HEK293 (cell line): ENCODE data around the gene CDC37.
A peak's percentile ranks its signal among the peaks of the same experiment; 100 is the strongest.

ENCODE experiments used
- CTCF ChIA-PET: fragments of 350-600 bp; formaldehyde crosslinking; extraction: SDS; loops from one replicate; lab custom pipeline; 2021; ENCODE audit warnings: antibody characterized with exemption; lab: Yijun Ruan, JAX
- POLR2A ChIA-PET: fragments of 300-600 bp; formaldehyde crosslinking; extraction: SDS; loops from one replicate; lab custom pipeline; 2020; ENCODE audit warnings: antibody characterized with exemption, inconsistent platforms; lab: Yijun Ruan, JAX
- H3K27ac ChIP-seq: fragments of 200-500 bp; sonication (Bioruptor generic); 2 replicates; pipeline ENCODE4 v1.5.1; 2014; ENCODE audit warnings: low read depth, low read length, control low read depth, inconsistent platforms; ENCODE audit errors: extremely low read depth
- H3K36me3 ChIP-seq, 2 experiments: fragments of 200-500 bp in 1 of 2; sonication (Bioruptor generic) in 1 of 2; 1 replicate in 1 of 2; 2 replicates in 1 of 2; pipeline ENCODE4 v1.5.1; 2014 to 2017; ENCODE audit warnings: inconsistent platforms in 2 of 2, low read length in 2 of 2; ENCODE audit not compliant: control insufficient read depth in 2 of 2, insufficient read depth in 1 of 2
- H3K4me1 ChIP-seq: fragments of 200-500 bp; sonication (Bioruptor generic); 2 replicates; pipeline ENCODE4 v1.5.1; 2014; ENCODE audit warnings: mild to moderate bottlenecking, low read length, inconsistent platforms; ENCODE audit not compliant: control insufficient read depth, insufficient read depth
- H3K4me3 ChIP-seq: 2 replicates; pipeline ENCODE4 v1.5.1; 2011; ENCODE audit warnings: low read depth, mild to moderate bottlenecking, control low read depth, low read length, moderate library complexity
- H3K9me3 ChIP-seq: fragments of 200-500 bp; sonication (Bioruptor generic); 2 replicates; pipeline ENCODE4 v1.5.1; 2014; ENCODE audit warnings: low read depth, low read length, inconsistent platforms; ENCODE audit not compliant: control insufficient read depth, insufficient read depth
- ATF2 ChIP-seq: fragments of 450-650 bp; formaldehyde crosslinking; IDR thresholded peaks from 2 replicates; pipeline ENCODE4 v1.5.1; 2016; ENCODE audit warnings: missing biosample characterization, missing genetic modification characterization, low read depth
- FEZF1 ChIP-seq: fragments of 450-650 bp; formaldehyde crosslinking; IDR thresholded peaks from 2 replicates; pipeline ENCODE4 v1.5.1; 2016; ENCODE audit warnings: missing biosample characterization, missing genetic modification characterization
- KLF1 ChIP-seq: fragments of 450-650 bp; formaldehyde crosslinking; IDR thresholded peaks from 2 replicates; pipeline ENCODE4 v1.5.1; 2016; ENCODE audit warnings: missing biosample characterization, missing genetic modification characterization
- KLF7 ChIP-seq: fragments of 450-650 bp; formaldehyde crosslinking; IDR thresholded peaks from 2 replicates; pipeline ENCODE4 v1.5.1; 2016; ENCODE audit warnings: missing biosample characterization, missing genetic modification characterization, borderline replicate concordance
- KLF8 ChIP-seq: fragments of 450-650 bp; formaldehyde crosslinking; IDR thresholded peaks from 2 replicates; pipeline ENCODE4 v1.5.1; 2016; ENCODE audit warnings: missing biosample characterization, missing genetic modification characterization
- SCRT1 ChIP-seq: fragments of 450-650 bp; formaldehyde crosslinking; IDR thresholded peaks from 2 replicates; pipeline ENCODE4 v1.5.1; 2016; ENCODE audit warnings: missing biosample characterization, missing genetic modification characterization, borderline replicate concordance
- SETDB1 ChIP-seq: IDR thresholded peaks from one replicate; pipeline ENCODE4 v1.6.1; 2017; ENCODE audit warnings: mild to moderate bottlenecking, low read length, moderate library complexity, mixed read lengths; ENCODE audit not compliant: insufficient read length
- SP2 ChIP-seq: fragments of 450-650 bp; formaldehyde crosslinking; IDR thresholded peaks from 2 replicates; pipeline ENCODE4 v1.5.1; 2016; ENCODE audit warnings: missing biosample characterization, missing genetic modification characterization
- YY1 ChIP-seq: fragments of 450-650 bp; formaldehyde crosslinking; IDR thresholded peaks from 2 replicates; pipeline ENCODE4 v1.5.1; 2018; ENCODE audit warnings: missing biosample characterization, missing genetic modification characterization
- ZBTB10 ChIP-seq: fragments of 450-650 bp; formaldehyde crosslinking; IDR thresholded peaks from 2 replicates; pipeline ENCODE4 v1.5.1; 2016; ENCODE audit warnings: missing biosample characterization, missing genetic modification characterization
- ZBTB11 ChIP-seq: fragments of 450-650 bp; formaldehyde crosslinking; conservative IDR thresholded peaks from 2 replicates; pipeline ENCODE4 v1.5.1; 2016; ENCODE audit warnings: low read depth, missing biosample characterization, missing genetic modification characterization
- ZBTB20 ChIP-seq: fragments of 450-650 bp; formaldehyde crosslinking; IDR thresholded peaks from 2 replicates; pipeline ENCODE4 v1.5.1; 2016; ENCODE audit warnings: missing biosample characterization, missing genetic modification characterization
- ZBTB21 ChIP-seq: fragments of 450-650 bp; formaldehyde crosslinking; IDR thresholded peaks from 2 replicates; pipeline ENCODE4 v1.5.1; 2017; ENCODE audit warnings: missing biosample characterization, missing genetic modification characterization
- ZBTB8A ChIP-seq: fragments of 450-650 bp; formaldehyde crosslinking; IDR thresholded peaks from 2 replicates; pipeline ENCODE4 v1.5.1; 2016; ENCODE audit warnings: missing biosample characterization, missing genetic modification characterization
- ZFP3 ChIP-seq: fragments of 450-650 bp; formaldehyde crosslinking; IDR thresholded peaks from 2 replicates; pipeline ENCODE4 v1.5.1; 2016; ENCODE audit warnings: low read depth, missing biosample characterization, missing genetic modification characterization
- ZFP69B ChIP-seq: fragments of 450-650 bp; formaldehyde crosslinking; IDR thresholded peaks from 2 replicates; pipeline ENCODE4 v1.5.1; 2016; ENCODE audit warnings: missing biosample characterization, missing genetic modification characterization
- ZIC2 ChIP-seq: fragments of 450-650 bp; formaldehyde crosslinking; IDR thresholded peaks from 2 replicates; pipeline ENCODE4 v1.5.1; 2016; ENCODE audit warnings: missing biosample characterization, missing genetic modification characterization
- ZNF335 ChIP-seq: fragments of 450-650 bp; formaldehyde crosslinking; conservative IDR thresholded peaks from 2 replicates; pipeline ENCODE4 v1.5.1; 2016; ENCODE audit warnings: missing biosample characterization, missing genetic modification characterization
- ZNF354C ChIP-seq: fragments of 450-650 bp; formaldehyde crosslinking; IDR thresholded peaks from 2 replicates; pipeline ENCODE4 v1.5.1; 2016; ENCODE audit warnings: missing biosample characterization, missing genetic modification characterization, low read depth, borderline replicate concordance
- ZNF391 ChIP-seq: fragments of 450-650 bp; formaldehyde crosslinking; IDR thresholded peaks from 2 replicates; pipeline ENCODE4 v1.5.1; 2016; ENCODE audit warnings: low read depth, missing biosample characterization, missing genetic modification characterization, borderline replicate concordance
- ZNF394 ChIP-seq: fragments of 450-650 bp; formaldehyde crosslinking; IDR thresholded peaks from 2 replicates; pipeline ENCODE4 v1.5.1; 2016; ENCODE audit warnings: missing biosample characterization, missing genetic modification characterization, mild to moderate bottlenecking, moderate library complexity, borderline replicate concordance
- ZNF433 ChIP-seq: fragments of 450-650 bp; formaldehyde crosslinking; IDR thresholded peaks from 2 replicates; pipeline ENCODE4 v1.5.1; 2016; ENCODE audit warnings: missing biosample characterization, missing genetic modification characterization, low read depth
- ZNF549 ChIP-seq: fragments of 450-650 bp; IDR thresholded peaks from 2 replicates; pipeline ENCODE4 v1.5.1; 2018; ENCODE audit warnings: missing biosample characterization, missing genetic modification characterization, mild to moderate bottlenecking, inconsistent platforms, moderate library complexity
- ZNF558 ChIP-seq: fragments of 450-650 bp; formaldehyde crosslinking; IDR thresholded peaks from 2 replicates; pipeline ENCODE4 v1.5.1; 2016; ENCODE audit warnings: missing biosample characterization, missing genetic modification characterization
- ZNF610 ChIP-seq: fragments of 450-650 bp; formaldehyde crosslinking; IDR thresholded peaks from 2 replicates; pipeline ENCODE4 v1.5.1; 2016; ENCODE audit warnings: missing biosample characterization, missing genetic modification characterization, borderline replicate concordance
- ZNF623 ChIP-seq: fragments of 450-650 bp; formaldehyde crosslinking; IDR thresholded peaks from 2 replicates; pipeline ENCODE4 v1.5.1; 2016; ENCODE audit warnings: missing biosample characterization, missing genetic modification characterization
- ZNF629 ChIP-seq: fragments of 450-650 bp; formaldehyde crosslinking; IDR thresholded peaks from 2 replicates; pipeline ENCODE4 v1.5.1; 2017; ENCODE audit warnings: missing biosample characterization, missing genetic modification characterization
- ZSCAN30 ChIP-seq: fragments of 450-650 bp; IDR thresholded peaks from 2 replicates; pipeline ENCODE4 v1.5.1; 2018; ENCODE audit warnings: missing biosample characterization, mild to moderate bottlenecking, missing genetic modification characterization, moderate library complexity

Gene CDC37

GRCh38 chr19:10403137-10404021 lies at the start of gene CDC37:
CDC37 (minus strand) TSS chr19:10403542; CDS start chr19:10403479, 63 bp downstream.
- peak within 1 kb of the TSS; percentile 73 for H3K27ac ChIP-seq
- CTCF ChIA-PET: interaction anchor here (0.7 to 10.5 kb wide), 20 partner anchors 9 to 330 kb away, joined by 3 to 193 read pairs (median 4); partner anchors contain the start of genes PDE4A, RAVER1 and TYK2
- POLR2A ChIA-PET: interaction anchor here (0.5 to 3.3 kb wide), 19 partner anchors 9 to 403 kb away, joined by 3 to 9 read pairs (median 3); partner anchors contain the start of genes DNMT1, PDE4A and TYK2
- TF ChIP-seq ZNF629 (tag by site-specific recombination): peak; percentile 97
- TF ChIP-seq ZFP69B (tag by site-specific recombination): peak; percentile 78; the same call in 1 of the 2 replicates
- no peak for TF ChIP-seq ZFP3
- TF ChIP-seq ZNF433: no peak
- TF ChIP-seq SCRT1 (tag by site-specific recombination): no peak
- TF ChIP-seq ATF2: peak; percentile 98
- TF ChIP-seq ZBTB20 (tag by site-specific recombination): no peak; the same call in 1 of the 2 replicates
- no peak for TF ChIP-seq ZNF623 (tag by site-specific recombination)
- peak; percentile 93 for TF ChIP-seq ZBTB10 (tag by site-specific recombination)
- no peak for TF ChIP-seq ZNF354C (tag by site-specific recombination)
- 0 out of 2 replicates have a peak, but pooled peaks have one; percentile 48 for TF ChIP-seq ZNF610 (tag by site-specific recombination)
- TF ChIP-seq ZNF391 (tag by site-specific recombination): 0 out of 2 replicates have a peak, but pooled peaks have one; percentile 8
- peak; percentile 64; the same call in 1 of the 2 replicates for TF ChIP-seq KLF1 (tag by site-specific recombination)
- no peak for TF ChIP-seq SETDB1
- peak; percentile 45; the same call in 1 of the 2 replicates for TF ChIP-seq KLF7 (tag by site-specific recombination)
- no peak for TF ChIP-seq ZNF549 (tag by site-specific recombination)
- TF ChIP-seq ZIC2 (tag by site-specific recombination): peak; percentile 78
- TF ChIP-seq ZNF394: no peak
- TF ChIP-seq ZBTB11 (tag by site-specific recombination): peak; percentile 90
- no peak for TF ChIP-seq ZNF558 (tag by site-specific recombination)
- peak; percentile 94 for TF ChIP-seq ZBTB21 (tag by site-specific recombination)
- TF ChIP-seq KLF8: peak; percentile 92
- TF ChIP-seq SP2 (tag by site-specific recombination): peak; percentile 92
- TF ChIP-seq ZSCAN30 (tag by site-specific recombination): peak; percentile 87
- peak; percentile 56 for TF ChIP-seq ZBTB8A (tag by site-specific recombination)
- no peak for TF ChIP-seq FEZF1 (tag by site-specific recombination)
- TF ChIP-seq YY1 (tag by site-specific recombination): peak; percentile 83
- no peak; the same call in 1 of the 2 replicates for TF ChIP-seq ZNF335

More at GRCh38 chr19:10403137-10404021, at the start of gene CDC37:
- Histone ChIP-seq H3K9me3 (no peaks in the 10 kb centered on the region), H3K4me1 (peaks cover 8% of the 10 kb centered on the region), H3K4me3 (peak within 1 kb of the TSS; percentile 99), H3K36me3 (peaks cover 0 to 27% of the 10 kb centered on the region in 2 experiments; a peak in 1 of 3 replicates)
